HEK293 (cell line): ENCODE data around the gene KRTAP20-2.

Experiments
- CTCF ChIA-PET: fragments of 350-600 bp; formaldehyde crosslinking; extraction: SDS; loops from one replicate; lab custom pipeline; 2021; ENCODE audit warnings: antibody characterized with exemption; lab: Yijun Ruan, JAX
- POLR2A ChIA-PET: fragments of 300-600 bp; formaldehyde crosslinking; extraction: SDS; loops from one replicate; lab custom pipeline; 2020; ENCODE audit warnings: antibody characterized with exemption, inconsistent platforms; lab: Yijun Ruan, JAX
- H3K27ac ChIP-seq: fragments of 200-500 bp; sonication (Bioruptor generic); 2 replicates; pipeline ENCODE4 v1.5.1; 2014; ENCODE audit warnings: low read depth, low read length, control low read depth, inconsistent platforms; ENCODE audit errors: extremely low read depth
- H3K36me3 ChIP-seq, 2 experiments: fragments of 200-500 bp in 1 of 2; sonication (Bioruptor generic) in 1 of 2; 1 replicate in 1 of 2; 2 replicates in 1 of 2; pipeline ENCODE4 v1.5.1; 2014 to 2017; ENCODE audit warnings: inconsistent platforms in 2 of 2, low read length in 2 of 2; ENCODE audit not compliant: control insufficient read depth in 2 of 2, insufficient read depth in 1 of 2
- H3K4me1 ChIP-seq: fragments of 200-500 bp; sonication (Bioruptor generic); 2 replicates; pipeline ENCODE4 v1.5.1; 2014; ENCODE audit warnings: mild to moderate bottlenecking, low read length, inconsistent platforms; ENCODE audit not compliant: control insufficient read depth, insufficient read depth
- H3K4me3 ChIP-seq: 2 replicates; pipeline ENCODE4 v1.5.1; 2011; ENCODE audit warnings: low read depth, mild to moderate bottlenecking, control low read depth, low read length, moderate library complexity
- H3K9me3 ChIP-seq: fragments of 200-500 bp; sonication (Bioruptor generic); 2 replicates; pipeline ENCODE4 v1.5.1; 2014; ENCODE audit warnings: low read depth, low read length, inconsistent platforms; ENCODE audit not compliant: control insufficient read depth, insufficient read depth
- GLIS1 ChIP-seq: fragments of 450-650 bp; formaldehyde crosslinking; IDR thresholded peaks from 2 replicates; pipeline ENCODE4 v1.5.1; 2016; ENCODE audit warnings: missing biosample characterization, missing genetic modification characterization
- GLIS2 ChIP-seq: fragments of 450-650 bp; formaldehyde crosslinking; IDR thresholded peaks from 2 replicates; pipeline ENCODE4 v1.5.1; 2016; ENCODE audit warnings: missing biosample characterization, missing genetic modification characterization
- KLF9 ChIP-seq: fragments of 450-650 bp; formaldehyde crosslinking; IDR thresholded peaks from 2 replicates; pipeline ENCODE4 v1.5.1; 2016; ENCODE audit warnings: missing biosample characterization, missing genetic modification characterization, low read depth
- PBX3 ChIP-seq: sonication (generic); formaldehyde crosslinking; IDR thresholded peaks from 2 replicates; pipeline ENCODE4 v1.8.1; 2022; ENCODE audit warnings: mild to moderate bottlenecking, moderate library complexity, missing genetic modification reagents
- PRDM2 ChIP-seq: fragments of 450-650 bp; formaldehyde crosslinking; IDR thresholded peaks from 2 replicates; pipeline ENCODE4 v1.5.1; 2016; ENCODE audit warnings: missing biosample characterization, missing genetic modification characterization, borderline replicate concordance
- RBAK ChIP-seq: fragments of 450-650 bp; formaldehyde crosslinking; IDR thresholded peaks from 2 replicates; pipeline ENCODE4 v1.5.1; 2016; ENCODE audit warnings: missing biosample characterization, missing genetic modification characterization
- SETDB1 ChIP-seq: IDR thresholded peaks from one replicate; pipeline ENCODE4 v1.6.1; 2017; ENCODE audit warnings: mild to moderate bottlenecking, low read length, moderate library complexity, mixed read lengths; ENCODE audit not compliant: insufficient read length
- WT1 ChIP-seq: fragments of 450-650 bp; formaldehyde crosslinking; IDR thresholded peaks from 2 replicates; pipeline ENCODE4 v1.5.1; 2016; ENCODE audit warnings: missing biosample characterization, missing genetic modification characterization
- ZFHX2 ChIP-seq: fragments of 450-650 bp; formaldehyde crosslinking; conservative IDR thresholded peaks from 2 replicates; pipeline ENCODE4 v1.5.1; 2016; ENCODE audit warnings: missing biosample characterization, missing genetic modification characterization
- ZNF169 ChIP-seq: fragments of 450-650 bp; formaldehyde crosslinking; IDR thresholded peaks from 2 replicates; pipeline ENCODE4 v1.5.1; 2016; ENCODE audit warnings: missing biosample characterization, missing genetic modification characterization
- ZNF211 ChIP-seq: fragments of 450-650 bp; formaldehyde crosslinking; IDR thresholded peaks from 2 replicates; pipeline ENCODE4 v1.5.1; 2016; ENCODE audit warnings: low read depth, missing biosample characterization, missing genetic modification characterization
- ZNF423 ChIP-seq: fragments of 450-650 bp; formaldehyde crosslinking; IDR thresholded peaks from 2 replicates; pipeline ENCODE4 v1.5.1; 2016; ENCODE audit warnings: missing biosample characterization, missing genetic modification characterization
- ZNF544 ChIP-seq: fragments of 450-650 bp; formaldehyde crosslinking; IDR thresholded peaks from 2 replicates; pipeline ENCODE4 v1.5.0; 2017; ENCODE audit warnings: missing biosample characterization, missing genetic modification characterization
- ZNF555 ChIP-seq: fragments of 450-650 bp; formaldehyde crosslinking; conservative IDR thresholded peaks from 2 replicates; pipeline ENCODE4 v1.5.1; 2017; ENCODE audit warnings: missing biosample characterization, mild to moderate bottlenecking, missing genetic modification characterization, inconsistent platforms
- ZNF560 ChIP-seq: fragments of 450-650 bp; formaldehyde crosslinking; IDR thresholded peaks from 2 replicates; pipeline ENCODE4 v1.5.1; 2017; ENCODE audit warnings: missing biosample characterization, missing genetic modification characterization, borderline replicate concordance
- ZNF621 ChIP-seq: fragments of 450-650 bp; formaldehyde crosslinking; IDR thresholded peaks from 2 replicates; pipeline ENCODE4 v1.5.1; 2017; ENCODE audit warnings: missing biosample characterization, missing genetic modification characterization
- ZNF654 ChIP-seq: fragments of 450-650 bp; formaldehyde crosslinking; IDR thresholded peaks from 2 replicates; pipeline ENCODE4 v1.5.1; 2016; ENCODE audit warnings: low read depth, missing biosample characterization, missing genetic modification characterization
- ZNF658 ChIP-seq: fragments of 450-650 bp; formaldehyde crosslinking; IDR thresholded peaks from 2 replicates; pipeline ENCODE4; 2016; ENCODE audit warnings: missing biosample characterization, missing genetic modification characterization
- ZNF830 ChIP-seq: fragments of 450-650 bp; IDR thresholded peaks from 2 replicates; pipeline ENCODE4 v1.5.0; 2018; ENCODE audit warnings: missing biosample characterization, missing genetic modification characterization, low read depth, mild to moderate bottlenecking, moderate library complexity
- TF ChIP-seq, protein P1 (sequence below): fragments of 450-650 bp; formaldehyde crosslinking; IDR thresholded peaks from 2 replicates; pipeline ENCODE4 v1.5.1; 2016; ENCODE audit warnings: missing biosample characterization, missing genetic modification characterization
- TF ChIP-seq, protein P2 (sequence below): fragments of 450-650 bp; formaldehyde crosslinking; conservative IDR thresholded peaks from 2 replicates; pipeline ENCODE4 v1.5.1; 2016; ENCODE audit warnings: low read depth, missing biosample characterization, missing genetic modification characterization

The KRTAP20-2 gene

GRCh38 chr21:30668776-30669175 is 33.8 kb downstream of the KRTAP20-2 start:
- H3K4me3 ChIP-seq: no peak overlapping the region
- H3K9me3 ChIP-seq: no peaks in the 10 kb centered on the region
- no peaks in the 10 kb centered on the region for H3K4me1 ChIP-seq
- H3K27ac ChIP-seq: no peak overlapping the region
- ChIA-PET CTCF (interaction anchor here (0.6 kb wide), 2 partner anchors 21 to 102 kb away, joined by 3 read pairs; no protein-coding TSS in a partner anchor), POLR2A (no interaction called here)
- TF ChIP-seq ZNF169 (tag by site-specific recombination): no peak
- no peak for TF ChIP-seq ZNF621
- no peak for TF ChIP-seq PRDM2 (tag by site-specific recombination)
- TF ChIP-seq, protein P1, sequence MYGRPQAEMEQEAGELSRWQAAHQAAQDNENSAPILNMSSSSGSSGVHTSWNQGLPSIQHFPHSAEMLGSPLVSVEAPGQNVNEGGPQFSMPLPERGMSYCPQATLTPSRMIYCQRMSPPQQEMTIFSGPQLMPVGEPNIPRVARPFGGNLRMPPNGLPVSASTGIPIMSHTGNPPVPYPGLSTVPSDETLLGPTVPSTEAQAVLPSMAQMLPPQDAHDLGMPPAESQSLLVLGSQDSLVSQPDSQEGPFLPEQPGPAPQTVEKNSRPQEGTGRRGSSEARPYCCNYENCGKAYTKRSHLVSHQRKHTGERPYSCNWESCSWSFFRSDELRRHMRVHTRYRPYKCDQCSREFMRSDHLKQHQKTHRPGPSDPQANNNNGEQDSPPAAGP (tag by site-specific recombination): no peak
- TF ChIP-seq ZNF544: no peak
- TF ChIP-seq ZNF423: no peak
- no peak for TF ChIP-seq PBX3
- TF ChIP-seq SETDB1: no peak
- H3K36me3 ChIP-seq: no peaks in the 10 kb centered on the region

DNA sequence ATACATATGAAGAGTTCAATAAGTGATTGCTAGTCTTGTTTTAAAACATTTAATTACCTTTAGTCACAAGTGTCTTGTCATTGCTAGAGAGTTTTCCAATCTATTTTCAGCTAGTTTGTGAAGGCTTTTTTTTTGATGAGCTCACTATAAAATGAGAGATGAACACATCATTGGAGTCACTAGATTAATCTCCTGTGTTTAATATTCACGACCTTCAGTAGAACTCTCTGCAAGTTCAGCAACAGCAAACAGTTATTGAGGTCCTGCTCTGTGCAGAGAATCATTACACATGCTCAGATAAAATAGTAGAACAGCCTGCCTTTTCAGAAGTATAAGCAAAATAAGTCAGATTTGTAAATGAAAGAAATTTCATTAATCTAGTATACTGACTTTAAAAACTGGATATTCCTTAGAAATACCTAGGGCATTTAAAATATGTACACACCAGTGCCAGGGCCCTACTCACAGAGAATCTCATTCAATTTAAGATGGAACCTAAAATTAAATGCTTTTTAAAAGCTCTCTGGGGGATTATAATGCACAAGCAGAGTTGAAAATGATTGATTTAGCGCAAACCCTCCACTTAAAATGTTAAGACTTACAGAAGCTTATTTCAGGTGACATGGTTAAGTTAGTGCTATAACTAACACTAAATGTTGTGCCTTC is 38.1 kb downstream of the KRTAP20-2 start:
- H3K9me3 ChIP-seq: no peaks in the 10 kb centered on the region
- no peak overlapping the region for H3K4me3 ChIP-seq
- H3K36me3 ChIP-seq: no peaks in the 10 kb centered on the region
- H3K27ac ChIP-seq: no peak overlapping the region
- H3K4me1 ChIP-seq: no peaks in the 10 kb centered on the region
- ChIA-PET POLR2A (no interaction called here), CTCF (interaction anchor here (0.6 kb wide), 1 partner anchor 264 kb away, joined by 3 read pairs; no protein-coding TSS in a partner anchor)
- TF ChIP-seq ZNF830 (no peak), ZNF555 (tag by site-specific recombination) (no peak), WT1 (tag by site-specific recombination) (no peak), ZNF211 (no peak), ZNF654 (tag by site-specific recombination) (no peak), ZNF560 (no peak), ZFHX2 (no peak), KLF9 (tag by site-specific recombination) (no peak), RBAK (no peak), GLIS2 (tag by site-specific recombination) (no peak), ZNF658 (tag by site-specific recombination) (no peak), GLIS1 (tag by site-specific recombination) (no peak)
- TF ChIP-seq, protein P2, sequence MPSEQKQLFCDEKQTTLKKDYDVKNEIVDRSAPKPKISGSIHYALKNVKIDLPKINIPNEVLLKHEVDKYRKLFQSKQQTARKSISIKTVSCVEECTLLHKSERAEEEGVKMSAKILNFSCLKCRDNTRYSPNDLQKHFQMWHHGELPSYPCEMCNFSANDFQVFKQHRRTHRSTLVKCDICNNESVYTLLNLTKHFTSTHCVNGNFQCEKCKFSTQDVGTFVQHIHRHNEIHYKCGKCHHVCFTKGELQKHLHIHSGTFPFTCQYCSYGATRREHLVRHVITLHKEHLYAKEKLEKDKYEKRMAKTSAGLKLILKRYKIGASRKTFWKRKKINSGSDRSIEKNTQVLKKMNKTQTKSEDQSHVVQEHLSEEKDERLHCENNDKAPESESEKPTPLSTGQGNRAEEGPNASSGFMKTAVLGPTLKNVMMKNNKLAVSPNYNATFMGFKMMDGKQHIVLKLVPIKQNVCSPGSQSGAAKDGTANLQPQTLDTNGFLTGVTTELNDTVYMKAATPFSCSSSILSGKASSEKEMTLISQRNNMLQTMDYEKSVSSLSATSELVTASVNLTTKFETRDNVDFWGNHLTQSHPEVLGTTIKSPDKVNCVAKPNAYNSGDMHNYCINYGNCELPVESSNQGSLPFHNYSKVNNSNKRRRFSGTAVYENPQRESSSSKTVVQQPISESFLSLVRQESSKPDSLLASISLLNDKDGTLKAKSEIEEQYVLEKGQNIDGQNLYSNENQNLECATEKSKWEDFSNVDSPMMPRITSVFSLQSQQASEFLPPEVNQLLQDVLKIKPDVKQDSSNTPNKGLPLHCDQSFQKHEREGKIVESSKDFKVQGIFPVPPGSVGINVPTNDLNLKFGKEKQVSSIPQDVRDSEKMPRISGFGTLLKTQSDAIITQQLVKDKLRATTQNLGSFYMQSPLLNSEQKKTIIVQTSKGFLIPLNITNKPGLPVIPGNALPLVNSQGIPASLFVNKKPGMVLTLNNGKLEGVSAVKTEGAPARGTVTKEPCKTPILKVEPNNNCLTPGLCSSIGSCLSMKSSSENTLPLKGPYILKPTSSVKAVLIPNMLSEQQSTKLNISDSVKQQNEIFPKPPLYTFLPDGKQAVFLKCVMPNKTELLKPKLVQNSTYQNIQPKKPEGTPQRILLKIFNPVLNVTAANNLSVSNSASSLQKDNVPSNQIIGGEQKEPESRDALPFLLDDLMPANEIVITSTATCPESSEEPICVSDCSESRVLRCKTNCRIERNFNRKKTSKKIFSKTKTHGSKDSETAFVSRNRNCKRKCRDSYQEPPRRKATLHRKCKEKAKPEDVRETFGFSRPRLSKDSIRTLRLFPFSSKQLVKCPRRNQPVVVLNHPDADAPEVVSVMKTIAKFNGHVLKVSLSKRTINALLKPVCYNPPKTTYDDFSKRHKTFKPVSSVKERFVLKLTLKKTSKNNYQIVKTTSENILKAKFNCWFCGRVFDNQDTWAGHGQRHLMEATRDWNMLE: no peak
